Measurements from ENCODE around the gene SETBP1.

GRCh38 chr18:44871771-44872170 is 191.1 kb downstream of the SETBP1 start:
- TF ChIP-seq ARNTL (CRISPR knock-in tag; IDR thresholded peaks at IDR 0.05; ENCODE audit: borderline replicate concordance, low read depth) = no peak
- TF ChIP-seq SNAI2 (CRISPR knock-in tag; IDR thresholded peaks at IDR 0.05) = no peak
- TF ChIP-seq OSR1 (CRISPR knock-in tag; IDR thresholded peaks at IDR 0.05) = no peak
- no peak for TF ChIP-seq ZNF8 (CRISPR knock-in tag; IDR thresholded peaks at IDR 0.05)
- TF ChIP-seq TCF4 (CRISPR knock-in tag; IDR thresholded peaks at IDR 0.05; ENCODE audit: borderline replicate concordance) = no peak
- TF ChIP-seq ZNF565 (CRISPR knock-in tag; conservative IDR thresholded peaks at IDR 0.05; ENCODE audit: low read depth) = no peak
- TF ChIP-seq POU6F1 (CRISPR knock-in tag; IDR thresholded peaks at IDR 0.05; ENCODE audit: borderline replicate concordance, low read depth) = no peak
- no peak for TF ChIP-seq PATZ1 (CRISPR knock-in tag; IDR thresholded peaks at IDR 0.05; ENCODE audit: borderline replicate concordance)
- TF ChIP-seq ZFP3 (CRISPR knock-in tag; IDR thresholded peaks at IDR 0.05) = no peak
- TF ChIP-seq CREB5 (CRISPR knock-in tag; IDR thresholded peaks at IDR 0.05; ENCODE audit: low read depth) = no peak

All from SK-N-SH treated with all-trans-retinoic acid at 6 μM for 48 hours (cell line).